HepG2 (cell line): ENCODE data around the gene ECSCR. TPM values are rescaled to one million over a fixed set of nuclear protein-coding genes. Genes with fewer than 3 reads are reported as not detected.

Experiments used
- ATAC-seq: fragments of 200-7000 bp; cut with Tn5 transposase; 3 replicates; pipeline ENCODE4 v1.9.1; 2020; ENCODE audit warnings: mild to moderate bottlenecking, moderate library complexity
- BruUV-seq: library from RNA; stranded (reverse); fragments of 400-500 nt; replicated peaks from 2 replicates; lab custom pipeline; 2021; lab: Mats Ljungman, UMichigan
- CTCF ChIA-PET: fragments of 300-600 bp; formaldehyde crosslinking; extraction: SDS; loops from one replicate; lab custom pipeline; 2021; ENCODE audit warnings: low total read pairs, inconsistent platforms, low intra/inter-chr PET ratio; lab: Yijun Ruan, JAX
- POLR2A ChIA-PET: fragments of 350-600 bp; sonication (Branson Sonifier 250); formaldehyde crosslinking; loops from one replicate; lab custom pipeline; 2020; ENCODE audit warnings: antibody characterized with exemption, inconsistent platforms; lab: Yijun Ruan, JAX
- DNase-seq: peaks from one replicate; pipeline ENCODE4 v3.0.0-alpha.2; 2015; ENCODE audit warnings: low spot score
- FAIRE-seq: peaks from 3 replicates; lab custom pipeline; 2011; peaks lifted over from hg19 to GRCh38; lab: Jason Lieb, UNC
- H2AFZ ChIP-seq: one replicate; pipeline ENCODE4 v1.6.1; 2011; ENCODE audit warnings: low read length, inconsistent platforms
- H3K27ac ChIP-seq: fragments of 300-600 bp; 3 replicates; pipeline ENCODE4 v1.8.0; 2011; ENCODE audit warnings: mixed run types, mild to moderate bottlenecking, mixed read lengths, low read length, inconsistent platforms; ENCODE audit not compliant: insufficient read depth; ENCODE audit errors: extremely low read length
- H3K27me3 ChIP-seq, 2 experiments: fragments of 200-600 bp in 1 of 2; 2 replicates in 1 of 2; 3 replicates in 1 of 2; pipeline versions ENCODE4 v1.6.0 to v1.8.0; 2011; ENCODE audit warnings: low read length in 2 of 2, mild to moderate bottlenecking in 2 of 2, moderate library complexity in 2 of 2, inconsistent platforms in 1 of 2; ENCODE audit not compliant: insufficient read depth in 2 of 2, control insufficient read depth in 1 of 2
- H3K36me3 ChIP-seq, 2 experiments: fragments of 200-600 bp in 1 of 2; replicated peaks in 1 of 2; 2 replicates in 1 of 2; 3 replicates in 1 of 2; pipeline versions ENCODE4 v1.5.1 to v1.8.0; 2011; ENCODE audit warnings: low read length in 2 of 2, inconsistent platforms in 1 of 2; ENCODE audit not compliant: insufficient read depth in 2 of 2, control insufficient read depth in 1 of 2
- H3K4me1 ChIP-seq: 2 replicates; pipeline ENCODE4 v1.5.1; 2012; ENCODE audit warnings: low read length, inconsistent platforms; ENCODE audit not compliant: insufficient read depth
- H3K4me2 ChIP-seq: 2 replicates; pipeline ENCODE4 v1.6.0; 2011; ENCODE audit warnings: low read depth, low read length, inconsistent platforms
- H3K4me3 ChIP-seq, 3 experiments: fragments of 200-600 bp in 1 of 3; sonication (generic), shearing (Covaris generic) in 1 of 3; replicated peaks in 1 of 3; 2 replicates each; pipeline ENCODE4 v1.5.1; 2011 to 2016; ENCODE audit warnings: low read length in 3 of 3, inconsistent platforms in 2 of 3, low read depth in 2 of 3, mild to moderate bottlenecking in 2 of 3, control low read depth in 1 of 3, mixed read lengths in 1 of 3; ENCODE audit not compliant: insufficient read depth in 1 of 3
- H3K79me2 ChIP-seq: one replicate; pipeline ENCODE4 v1.6.1; 2011; ENCODE audit warnings: low read length, inconsistent platforms; ENCODE audit not compliant: insufficient read depth
- H3K9ac ChIP-seq: 2 replicates; pipeline ENCODE4 v1.6.0; 2011; ENCODE audit warnings: mild to moderate bottlenecking, low read depth, low read length, inconsistent platforms; ENCODE audit not compliant: insufficient read depth
- H3K9me3 ChIP-seq: 2 replicates; pipeline ENCODE4 v1.5.1; 2012; ENCODE audit warnings: mild to moderate bottlenecking, low read length
- H4K20me1 ChIP-seq: 2 replicates; pipeline ENCODE4 v1.6.0; 2011; ENCODE audit warnings: inconsistent platforms, mild to moderate bottlenecking, low read length, moderate library complexity; ENCODE audit not compliant: insufficient read depth
- CCDC6 ChIP-seq: sonication (generic); formaldehyde crosslinking; IDR thresholded peaks from 2 replicates; pipeline ENCODE4 v1.8.1; 2022; ENCODE audit warnings: mild to moderate bottlenecking, missing genetic modification reagents, moderate library complexity
- DPF2 ChIP-seq: sonication (generic); formaldehyde crosslinking; IDR thresholded peaks from 2 replicates; pipeline ENCODE4 v1.4.0; 2020; ENCODE audit warnings: mild to moderate bottlenecking, low read depth, missing genetic modification reagents, borderline replicate concordance
- ISL2 ChIP-seq: sonication (generic); formaldehyde crosslinking; IDR thresholded peaks from 2 replicates; pipeline ENCODE4 v1.5.0; 2020; ENCODE audit warnings: missing genetic modification reagents
- MEF2D ChIP-seq: sonication (generic); formaldehyde crosslinking; IDR thresholded peaks from 2 replicates; pipeline ENCODE4 v1.5.1; 2020; ENCODE audit warnings: mild to moderate bottlenecking, missing genetic modification reagents
- RFXANK ChIP-seq: IDR thresholded peaks from 2 replicates; pipeline ENCODE4 v1.6.1; 2016
- SIX4 ChIP-seq: sonication (generic); formaldehyde crosslinking; IDR thresholded peaks from 2 replicates; pipeline ENCODE4 v1.4.0; 2020; ENCODE audit warnings: missing genetic modification reagents
- SP4 ChIP-seq: sonication (generic); formaldehyde crosslinking; IDR thresholded peaks from 2 replicates; pipeline ENCODE4 v1.8.1; 2023; ENCODE audit warnings: mild to moderate bottlenecking, missing genetic modification reagents
- ZNF230 ChIP-seq: sonication (generic); formaldehyde crosslinking; IDR thresholded peaks from 2 replicates; pipeline ENCODE4 v1.4.0; 2020; ENCODE audit warnings: mild to moderate bottlenecking, missing genetic modification reagents
- ZNF569 ChIP-seq: sonication (generic); formaldehyde crosslinking; IDR thresholded peaks from 2 replicates; pipeline ENCODE4 v1.5.0; 2020; ENCODE audit warnings: mild to moderate bottlenecking, missing genetic modification reagents, moderate library complexity, borderline replicate concordance
- ZNF570 ChIP-seq: sonication (generic); formaldehyde crosslinking; IDR thresholded peaks from 2 replicates; pipeline ENCODE4 v1.4.0; 2020; ENCODE audit warnings: mild to moderate bottlenecking, missing genetic modification reagents, borderline replicate concordance
- ZNF780A ChIP-seq: sonication (generic); formaldehyde crosslinking; IDR thresholded peaks from 2 replicates; pipeline ENCODE4 v1.8.0; 2022; ENCODE audit warnings: mild to moderate bottlenecking, missing genetic modification reagents, moderate library complexity
- WGBS: methylation state at CpG from one replicate; pipeline ENCODE4 v1.1.6; 2017; ENCODE audit warnings: low lambda C conversion rate; 5-methylcytosine and 5-hydroxymethylcytosine counted together
- in situ Hi-C: cut with HindIII; loops from 2 replicates; pipeline ENCODE4 v1.10.0; 2017; ENCODE audit warnings: low pct_unique_long_range_greater_than_20kb; ENCODE audit not compliant: extremely low pct_ligation_motif_present
- intact Hi-C: fragments of 100-400 bp; cut with micrococcal nuclease; formaldehyde crosslinking; loops from one replicate; pipeline ENCODE4 v1.10.0; 2022; ENCODE audit not compliant: unreplicated experiment
- polyA plus RNA-seq, 8 experiments: library from polyadenylated mRNA; depleted of rRNA in 3 of 8; stranded (reverse) in 7 of 8; unstranded in 1 of 8; fragments of >200 nt; fragmentation: Illumina TruSeq in 4 of 8; extraction: Trizol in 4 of 8; gene quantifications; 2 replicates each; pipeline versions ENCODE4 v1.2.1 to v1.2.3, GENCODE V29; 2011 to 2016; ENCODE audit warnings: low read depth in 4 of 8, missing spikeins in 1 of 8, mixed read lengths in 1 of 8; ENCODE audit not compliant: insufficient read depth in 1 of 8
- total RNA-seq, 5 experiments: library from RNA; depleted of rRNA; stranded (reverse); fragments of >200 nt; fragmentation: Illumina TruSeq; extraction: Trizol; gene quantifications; 2 replicates each; pipeline ENCODE4 v1.2.3, GENCODE V29; 2016; ENCODE audit warnings: low read depth in 1 of 5
- TF ChIP-seq, protein P1 (sequence below): sonication (generic); formaldehyde crosslinking; IDR thresholded peaks from 2 replicates; pipeline ENCODE4 v1.4.0; 2020; ENCODE audit warnings: low read depth, mild to moderate bottlenecking, missing genetic modification reagents
- TF ChIP-seq, protein P2 (sequence below): sonication (generic); IDR thresholded peaks from 2 replicates; pipeline ENCODE4 v1.6.1; 2016; ENCODE audit warnings: low read depth, borderline replicate concordance
- TF ChIP-seq, protein P3 (sequence below): sonication (generic); formaldehyde crosslinking; IDR thresholded peaks from 2 replicates; pipeline ENCODE4 v1.4.0; 2020; ENCODE audit warnings: missing genetic modification reagents

ECSCR gene
- total and polyA plus RNA-seq, 2 of the 13 experiments (the other 11 are each of a cell fraction or from before 2014, with no cell fraction given) = 0.18 TPM; not detected in 1

DNA sequence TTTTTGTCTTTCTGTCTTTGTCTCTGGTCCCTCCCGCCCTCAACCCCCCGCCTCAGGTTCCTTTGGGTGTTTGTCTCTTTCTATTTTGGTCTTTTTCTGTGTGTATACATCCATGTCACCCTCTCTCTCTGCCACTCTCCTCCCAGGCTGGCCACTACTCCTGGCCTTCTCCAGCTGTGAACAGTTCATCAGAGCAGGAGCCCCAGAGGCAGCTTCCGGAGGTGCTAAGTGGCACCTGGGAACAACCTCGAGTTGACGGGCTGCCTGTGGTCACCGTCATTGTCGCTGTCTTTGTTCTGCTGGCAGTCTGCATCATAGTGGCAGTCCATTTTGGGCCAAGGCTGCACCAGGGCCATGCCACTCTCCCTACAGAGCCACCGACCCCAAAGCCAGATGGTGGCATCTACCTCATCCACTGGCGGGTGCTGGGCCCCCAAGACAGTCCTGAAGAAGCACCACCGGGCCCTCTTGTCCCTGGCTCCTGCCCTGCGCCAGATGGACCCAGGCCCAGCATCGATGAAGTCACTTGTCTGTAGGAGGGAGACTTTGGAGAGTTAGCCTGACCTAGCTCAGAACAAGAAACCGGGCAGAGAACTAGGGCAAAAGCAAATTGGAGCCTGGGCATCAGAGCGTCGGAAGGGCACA is 10.0 kb upstream of the ECSCR start (continued):
- TF ChIP-seq, protein P1, sequence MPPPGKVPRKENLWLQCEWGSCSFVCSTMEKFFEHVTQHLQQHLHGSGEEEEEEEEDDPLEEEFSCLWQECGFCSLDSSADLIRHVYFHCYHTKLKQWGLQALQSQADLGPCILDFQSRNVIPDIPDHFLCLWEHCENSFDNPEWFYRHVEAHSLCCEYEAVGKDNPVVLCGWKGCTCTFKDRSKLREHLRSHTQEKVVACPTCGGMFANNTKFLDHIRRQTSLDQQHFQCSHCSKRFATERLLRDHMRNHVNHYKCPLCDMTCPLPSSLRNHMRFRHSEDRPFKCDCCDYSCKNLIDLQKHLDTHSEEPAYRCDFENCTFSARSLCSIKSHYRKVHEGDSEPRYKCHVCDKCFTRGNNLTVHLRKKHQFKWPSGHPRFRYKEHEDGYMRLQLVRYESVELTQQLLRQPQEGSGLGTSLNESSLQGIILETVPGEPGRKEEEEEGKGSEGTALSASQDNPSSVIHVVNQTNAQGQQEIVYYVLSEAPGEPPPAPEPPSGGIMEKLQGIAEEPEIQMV (CRISPR knock-in tag) = no peak
- TF ChIP-seq, protein P2, sequence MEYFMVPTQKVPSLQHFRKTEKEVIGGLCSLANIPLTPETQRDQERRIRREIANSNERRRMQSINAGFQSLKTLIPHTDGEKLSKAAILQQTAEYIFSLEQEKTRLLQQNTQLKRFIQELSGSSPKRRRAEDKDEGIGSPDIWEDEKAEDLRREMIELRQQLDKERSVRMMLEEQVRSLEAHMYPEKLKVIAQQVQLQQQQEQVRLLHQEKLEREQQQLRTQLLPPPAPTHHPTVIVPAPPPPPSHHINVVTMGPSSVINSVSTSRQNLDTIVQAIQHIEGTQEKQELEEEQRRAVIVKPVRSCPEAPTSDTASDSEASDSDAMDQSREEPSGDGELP = no peak

DNA sequence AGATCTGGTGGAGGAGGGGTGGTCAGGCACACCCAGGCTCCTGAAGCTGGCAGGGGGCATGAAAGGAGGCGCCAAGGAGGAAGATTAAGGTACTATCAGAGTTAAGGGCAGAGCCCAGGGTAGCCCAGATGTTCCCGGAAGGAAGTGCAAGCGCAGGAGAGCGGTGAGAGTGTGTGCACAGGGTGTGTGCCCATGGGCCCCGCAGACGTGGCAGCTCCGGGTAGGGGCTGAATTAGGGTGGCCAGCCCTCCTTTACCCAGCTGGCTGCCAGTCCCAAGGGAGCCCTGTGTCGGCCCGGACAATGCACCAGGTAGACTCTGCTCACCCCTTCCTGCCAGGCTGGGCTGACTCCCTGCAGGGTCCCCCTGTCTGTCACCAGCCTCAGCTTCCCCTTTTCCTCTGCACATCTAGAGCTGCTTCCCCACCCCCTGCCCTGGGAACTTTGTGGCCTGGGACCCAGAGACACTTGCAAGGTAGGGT is 8.3 kb upstream of the ECSCR start, which contains the start of gene SMIM33:
Gene SMIM33, plus strand, starts transcription at position 184 of the 480 bp plus-strand sequence. Its CDS starts 118 bp downstream, at position 302.
- intact Hi-C loops = no loop called here
- in situ Hi-C loops = no loop called here
- no peak for DNase-seq
- no peak within 1 kb of the TSS for H3K27ac ChIP-seq
- peaks cover 27% of the 10 kb centered on the region for H3K4me1 ChIP-seq
- FAIRE-seq = no peak
- H3K9ac ChIP-seq = no peak within 1 kb of the TSS
- H3K79me2 ChIP-seq = no peaks in the 10 kb centered on the region
- TF ChIP-seq ZNF570 (CRISPR knock-in tag) (no peak), CCDC6 (no peak), ISL2 (CRISPR knock-in tag) (no peak), ZNF569 (CRISPR knock-in tag) (no peak), ZNF230 (CRISPR knock-in tag) (no peak), DPF2 (no peak), SP4 (CRISPR knock-in tag) (no peak), ZNF780A (no peak), SIX4 (no peak), RFXANK (CRISPR knock-in tag) (no peak), MEF2D (CRISPR knock-in tag) (no peak)
- TF ChIP-seq, protein P3, sequence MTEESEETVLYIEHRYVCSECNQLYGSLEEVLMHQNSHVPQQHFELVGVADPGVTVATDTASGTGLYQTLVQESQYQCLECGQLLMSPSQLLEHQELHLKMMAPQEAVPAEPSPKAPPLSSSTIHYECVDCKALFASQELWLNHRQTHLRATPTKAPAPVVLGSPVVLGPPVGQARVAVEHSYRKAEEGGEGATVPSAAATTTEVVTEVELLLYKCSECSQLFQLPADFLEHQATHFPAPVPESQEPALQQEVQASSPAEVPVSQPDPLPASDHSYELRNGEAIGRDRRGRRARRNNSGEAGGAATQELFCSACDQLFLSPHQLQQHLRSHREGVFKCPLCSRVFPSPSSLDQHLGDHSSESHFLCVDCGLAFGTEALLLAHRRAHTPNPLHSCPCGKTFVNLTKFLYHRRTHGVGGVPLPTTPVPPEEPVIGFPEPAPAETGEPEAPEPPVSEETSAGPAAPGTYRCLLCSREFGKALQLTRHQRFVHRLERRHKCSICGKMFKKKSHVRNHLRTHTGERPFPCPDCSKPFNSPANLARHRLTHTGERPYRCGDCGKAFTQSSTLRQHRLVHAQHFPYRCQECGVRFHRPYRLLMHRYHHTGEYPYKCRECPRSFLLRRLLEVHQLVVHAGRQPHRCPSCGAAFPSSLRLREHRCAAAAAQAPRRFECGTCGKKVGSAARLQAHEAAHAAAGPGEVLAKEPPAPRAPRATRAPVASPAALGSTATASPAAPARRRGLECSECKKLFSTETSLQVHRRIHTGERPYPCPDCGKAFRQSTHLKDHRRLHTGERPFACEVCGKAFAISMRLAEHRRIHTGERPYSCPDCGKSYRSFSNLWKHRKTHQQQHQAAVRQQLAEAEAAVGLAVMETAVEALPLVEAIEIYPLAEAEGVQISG (CRISPR knock-in tag) = no peak
- H3K9me3 ChIP-seq = no peaks in the 10 kb centered on the region
- WGBS = 74% methylated on average over 5 of the region's 9 CpGs
- no peak for ATAC-seq
- H3K36me3 ChIP-seq = no peaks in the 10 kb centered on the region
- H4K20me1 ChIP-seq = no peaks in the 10 kb centered on the region
- ChIA-PET CTCF (no interaction called here), POLR2A (no interaction called here)
- no peak within 1 kb of the TSS for H3K4me2 ChIP-seq
- no peak within 1 kb of the TSS for H2AFZ ChIP-seq
- no peak within 1 kb of the TSS for H3K4me3 ChIP-seq
- no TSS peak for BruUV-seq
- peaks cover 6 to 22% of the 10 kb centered on the region in 2 experiments; a peak in 4 of 5 replicates for H3K27me3 ChIP-seq
